Right renal cortex interstitium (tissue), 3 donors: ENCODE data around the gene NACC1. TPM values are rescaled to one million over a fixed set of nuclear protein-coding genes. Genes with fewer than 3 reads are reported as not detected.

Source experiments
- DNase-seq, 3 donors: peaks; one replicate each; pipeline ENCODE4 v3.0.0-alpha.2; 2013; ENCODE audit warnings: low read depth in 3 of 3, low spot score in 2 of 3
- polyA plus RNA-seq, 3 donors: library from polyadenylated mRNA; unstranded; fragments of 120-200 nt; gene quantifications; one replicate each; pipeline ENCODE4 v1.2.1, GENCODE V29; 2013; ENCODE audit not compliant: insufficient read length in 3 of 3

The NACC1 gene
- polyA plus RNA-seq, 3 donors, result 18.3 to 23.9 (median 21.2) TPM

DNA sequence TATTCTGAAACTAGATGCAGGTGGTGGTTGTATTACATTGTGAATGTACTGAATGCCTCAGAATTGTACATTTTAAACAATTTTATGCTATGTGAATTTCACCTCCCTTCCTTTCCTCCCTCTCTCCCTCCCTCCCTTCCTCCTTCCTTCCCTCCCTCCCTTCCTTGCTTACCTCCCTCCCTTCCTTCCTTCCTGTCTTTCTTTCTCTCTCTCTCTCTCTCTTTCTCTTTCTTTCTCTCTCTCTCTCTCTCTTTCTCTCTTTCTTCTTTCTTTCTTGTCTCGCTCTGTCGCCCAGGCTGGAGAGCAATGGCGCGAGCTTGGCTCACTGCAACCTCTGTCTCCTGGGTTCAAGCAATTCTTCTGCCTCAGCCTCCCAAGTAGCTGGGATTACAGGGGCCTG is 69.4 kb downstream of the NACC1 start:
- DNase-seq, result no peak

DNA sequence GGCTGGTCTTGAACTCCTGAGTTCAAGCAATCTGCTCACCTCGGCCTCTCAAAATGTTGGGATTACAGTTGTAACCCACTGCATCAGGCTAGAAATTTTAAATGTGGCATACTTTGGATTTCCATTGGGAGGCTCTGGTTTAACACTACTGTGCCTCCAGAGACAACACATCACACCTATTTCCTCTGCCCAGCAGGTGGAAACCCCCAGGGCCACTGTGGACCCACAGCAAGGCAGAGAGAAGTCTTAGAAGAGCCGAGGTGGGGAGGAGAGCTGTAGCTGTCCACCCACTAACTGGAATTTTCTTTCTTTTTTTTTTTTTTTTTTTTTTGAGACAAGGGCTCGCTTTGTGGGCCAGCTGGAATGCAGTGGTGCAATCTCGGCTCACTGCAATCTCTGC is 71.5 kb downstream of the NACC1 start:
- DNase-seq, result no peak

Other genes starting within 250 kb of the NACC1 start
- 10 to 100 TPM; 10.1 to 15.0 (median 11.6) TPM for gene DNASE2, start 236.8 kb upstream of the NACC1 start, polyA plus RNA-seq
- under 1 TPM; 0.39 to 0.44 (median 0.40) TPM for gene KLF1, start 231.1 kb upstream of the NACC1 start, polyA plus RNA-seq
- 10 to 100 TPM; 24.0 to 30.4 (median 27.6) TPM for gene GCDH, start 227.1 kb upstream of the NACC1 start, polyA plus RNA-seq
- gene SYCE2, start 199.0 kb upstream of the NACC1 start, polyA plus RNA-seq, result 1 to 10 TPM; 1.7 to 3.6 (median 2.7) TPM
- gene FARSA, start 184.6 kb upstream of the NACC1 start, polyA plus RNA-seq, result 10 to 100 TPM; 42.7 to 49.7 (median 42.7) TPM
- 1,000 to 10,000 TPM in 1 of 3 donors, 100 to 1,000 TPM in 2; 833 to 1,059 (median 960) TPM for gene CALR, start 179.7 kb upstream of the NACC1 start, polyA plus RNA-seq
- gene RAD23A, start 172.4 kb upstream of the NACC1 start, polyA plus RNA-seq, result 10 to 100 TPM; 59.3 to 69.3 (median 61.7) TPM
- 10 to 100 TPM; 28.0 to 33.3 (median 30.6) TPM for gene GADD45GIP1, start 161.0 kb upstream of the NACC1 start, polyA plus RNA-seq
- under 1 TPM in 2 of 3 donors, not detected in 1; 0.11 to 0.15 TPM for gene DAND5, start 148.7 kb upstream of the NACC1 start, polyA plus RNA-seq
- 10 to 100 TPM; 13.3 to 15.0 (median 14.2) TPM for gene NFIX, start 122.8 kb upstream of the NACC1 start, polyA plus RNA-seq
- 1 to 10 TPM; 3.2 to 5.5 (median 3.5) TPM for gene LYL1, start 15.4 kb upstream of the NACC1 start, polyA plus RNA-seq
- gene TRMT1, start 1.5 kb upstream of the NACC1 start, polyA plus RNA-seq, result 10 to 100 TPM; 30.8 to 34.5 (median 32.0) TPM
- 10 to 100 TPM; 53.4 to 61.6 (median 59.8) TPM for gene STX10, start 32.1 kb downstream of the NACC1 start, polyA plus RNA-seq
- 100 to 1,000 TPM in 1 of 3 donors, 10 to 100 TPM in 2; 77.9 to 128 (median 96.6) TPM for gene IER2, start 32.1 kb downstream of the NACC1 start, polyA plus RNA-seq